HEK293 (cell line): ENCODE measurements around the gene ACSL4.

ENCODE experiments used
- GFI1B ChIP-seq: fragments of 450-650 bp; formaldehyde crosslinking; IDR thresholded peaks from 2 replicates; pipeline ENCODE4 v1.5.1; 2016; ENCODE audit warnings: missing biosample characterization, missing genetic modification characterization
- IKZF3 ChIP-seq: fragments of 450-650 bp; IDR thresholded peaks from 2 replicates; pipeline ENCODE4 v1.5.0; 2018; ENCODE audit warnings: missing biosample characterization, mild to moderate bottlenecking, missing genetic modification characterization, moderate library complexity
- KLF1 ChIP-seq: fragments of 450-650 bp; formaldehyde crosslinking; IDR thresholded peaks from 2 replicates; pipeline ENCODE4 v1.5.1; 2016; ENCODE audit warnings: missing biosample characterization, missing genetic modification characterization
- KLF10 ChIP-seq: fragments of 450-650 bp; IDR thresholded peaks from 2 replicates; pipeline ENCODE4 v1.5.1; 2018; ENCODE audit warnings: missing biosample characterization, mild to moderate bottlenecking, missing genetic modification characterization
- KLF16 ChIP-seq: fragments of 450-650 bp; formaldehyde crosslinking; IDR thresholded peaks from 2 replicates; pipeline ENCODE4 v1.5.1; 2017; ENCODE audit warnings: missing biosample characterization, missing genetic modification characterization
- PRDM1 ChIP-seq: fragments of 450-650 bp; formaldehyde crosslinking; IDR thresholded peaks from 2 replicates; pipeline ENCODE4; 2016; ENCODE audit warnings: missing biosample characterization, missing genetic modification characterization
- SALL2 ChIP-seq: fragments of 450-650 bp; formaldehyde crosslinking; IDR thresholded peaks from 2 replicates; pipeline ENCODE4 v1.5.0; 2017; ENCODE audit warnings: missing biosample characterization, mild to moderate bottlenecking, missing genetic modification characterization, borderline replicate concordance
- SCRT2 ChIP-seq: fragments of 450-650 bp; formaldehyde crosslinking; IDR thresholded peaks from 2 replicates; pipeline ENCODE4 v1.5.1; 2016; ENCODE audit warnings: missing biosample characterization, missing genetic modification characterization
- SP2 ChIP-seq: fragments of 450-650 bp; formaldehyde crosslinking; IDR thresholded peaks from 2 replicates; pipeline ENCODE4 v1.5.1; 2016; ENCODE audit warnings: missing biosample characterization, missing genetic modification characterization
- YY2 ChIP-seq: fragments of 450-650 bp; formaldehyde crosslinking; IDR thresholded peaks from 2 replicates; pipeline ENCODE4 v1.5.1; 2016; ENCODE audit warnings: missing biosample characterization, missing genetic modification characterization
- ZBTB17 ChIP-seq: fragments of 450-650 bp; formaldehyde crosslinking; IDR thresholded peaks from 2 replicates; pipeline ENCODE4 v1.5.1; 2016; ENCODE audit warnings: missing biosample characterization, missing genetic modification characterization
- ZBTB21 ChIP-seq: fragments of 450-650 bp; formaldehyde crosslinking; IDR thresholded peaks from 2 replicates; pipeline ENCODE4 v1.5.1; 2017; ENCODE audit warnings: missing biosample characterization, missing genetic modification characterization
- ZEB2 ChIP-seq: fragments of 450-650 bp; formaldehyde crosslinking; IDR thresholded peaks from 2 replicates; pipeline ENCODE4 v1.5.1; 2016; ENCODE audit warnings: missing biosample characterization, missing genetic modification characterization
- ZFHX2 ChIP-seq: fragments of 450-650 bp; formaldehyde crosslinking; conservative IDR thresholded peaks from 2 replicates; pipeline ENCODE4 v1.5.1; 2016; ENCODE audit warnings: missing biosample characterization, missing genetic modification characterization
- ZFP37 ChIP-seq: fragments of 450-650 bp; formaldehyde crosslinking; IDR thresholded peaks from 2 replicates; pipeline ENCODE4 v1.5.1; 2016; ENCODE audit warnings: missing biosample characterization, missing genetic modification characterization
- ZNF112 ChIP-seq: fragments of 450-650 bp; formaldehyde crosslinking; IDR thresholded peaks from 2 replicates; pipeline ENCODE4 v1.5.0; 2017; ENCODE audit warnings: missing biosample characterization, missing genetic modification characterization
- ZNF155 ChIP-seq: fragments of 450-650 bp; formaldehyde crosslinking; IDR thresholded peaks from 2 replicates; pipeline ENCODE4 v1.5.1; 2016; ENCODE audit warnings: missing biosample characterization, missing genetic modification characterization
- ZNF302 ChIP-seq: fragments of 450-650 bp; formaldehyde crosslinking; IDR thresholded peaks from 2 replicates; pipeline ENCODE4 v1.5.1; 2016; ENCODE audit warnings: missing biosample characterization, missing genetic modification characterization, low read depth
- ZNF335 ChIP-seq: fragments of 450-650 bp; formaldehyde crosslinking; conservative IDR thresholded peaks from 2 replicates; pipeline ENCODE4 v1.5.1; 2016; ENCODE audit warnings: missing biosample characterization, missing genetic modification characterization
- ZNF366 ChIP-seq: fragments of 450-650 bp; formaldehyde crosslinking; conservative IDR thresholded peaks from 2 replicates; pipeline ENCODE4 v1.5.1; 2016; ENCODE audit warnings: missing biosample characterization, missing genetic modification characterization
- ZNF521 ChIP-seq: fragments of 450-650 bp; formaldehyde crosslinking; IDR thresholded peaks from 2 replicates; pipeline ENCODE4 v1.5.1; 2017; ENCODE audit warnings: missing biosample characterization, mild to moderate bottlenecking, missing genetic modification characterization
- ZNF530 ChIP-seq: fragments of 450-650 bp; formaldehyde crosslinking; IDR thresholded peaks from 2 replicates; pipeline ENCODE4 v1.5.1; 2016; ENCODE audit warnings: low read depth, missing biosample characterization, missing genetic modification characterization
- ZNF558 ChIP-seq: fragments of 450-650 bp; formaldehyde crosslinking; IDR thresholded peaks from 2 replicates; pipeline ENCODE4 v1.5.1; 2016; ENCODE audit warnings: missing biosample characterization, missing genetic modification characterization
- ZNF596 ChIP-seq: fragments of 450-650 bp; IDR thresholded peaks from 2 replicates; pipeline ENCODE4 v1.5.0; 2018; ENCODE audit warnings: missing biosample characterization, mild to moderate bottlenecking, missing genetic modification characterization, moderate library complexity
- ZNF645 ChIP-seq: fragments of 450-650 bp; formaldehyde crosslinking; IDR thresholded peaks from 2 replicates; pipeline ENCODE4; 2016; ENCODE audit warnings: missing biosample characterization, missing genetic modification characterization
- ZNF664 ChIP-seq: fragments of 450-650 bp; formaldehyde crosslinking; IDR thresholded peaks from 2 replicates; pipeline ENCODE4 v1.5.1; 2016; ENCODE audit warnings: missing biosample characterization, missing genetic modification characterization
- ZNF830 ChIP-seq: fragments of 450-650 bp; IDR thresholded peaks from 2 replicates; pipeline ENCODE4 v1.5.0; 2018; ENCODE audit warnings: missing biosample characterization, missing genetic modification characterization, low read depth, mild to moderate bottlenecking, moderate library complexity
- ZNF837 ChIP-seq: fragments of 450-650 bp; formaldehyde crosslinking; IDR thresholded peaks from 2 replicates; pipeline ENCODE4 v1.5.1; 2016; ENCODE audit warnings: missing biosample characterization, missing genetic modification characterization
- ZSCAN16 ChIP-seq: fragments of 450-650 bp; formaldehyde crosslinking; IDR thresholded peaks from 2 replicates; pipeline ENCODE4 v1.5.1; 2016; ENCODE audit warnings: missing biosample characterization, missing genetic modification characterization
- ZXDB ChIP-seq: fragments of 450-650 bp; formaldehyde crosslinking; IDR thresholded peaks from 2 replicates; pipeline ENCODE4 v1.5.1; 2016; ENCODE audit warnings: missing biosample characterization, missing genetic modification characterization
- TF ChIP-seq, protein P1 (sequence below): fragments of 450-650 bp; IDR thresholded peaks from 2 replicates; pipeline ENCODE4 v1.5.1; 2018; ENCODE audit warnings: missing biosample characterization, mild to moderate bottlenecking, missing genetic modification characterization
- TF ChIP-seq, protein P2 (sequence below): fragments of 450-650 bp; formaldehyde crosslinking; conservative IDR thresholded peaks from 2 replicates; pipeline ENCODE4 v1.5.1; 2016; ENCODE audit warnings: low read depth, missing biosample characterization, missing genetic modification characterization
- TF ChIP-seq, protein P3 (sequence below): fragments of 450-650 bp; formaldehyde crosslinking; IDR thresholded peaks from 2 replicates; pipeline ENCODE4 v1.5.1; 2016; ENCODE audit warnings: missing biosample characterization, missing genetic modification characterization, borderline replicate concordance

The ACSL4 gene

GRCh38 chrX:109732017-109732801, 848 bp downstream of the ACSL4 start (continued):
- TF ChIP-seq ZNF645 (no peak), ZXDB (tag by site-specific recombination) (no peak), SALL2 (tag by site-specific recombination) (no peak), ZSCAN16 (no peak), ZFHX2 (tag by site-specific recombination) (no peak), ZNF366 (tag by site-specific recombination) (0 out of 2 replicates have a peak, but pooled peaks have one; percentile 36), ZBTB21 (tag by site-specific recombination) (no peak), ZEB2 (no peak), ZNF112 (tag by site-specific recombination) (no peak), ZFP37 (no peak), SCRT2 (tag by site-specific recombination) (no peak), ZNF335 (tag by site-specific recombination) (peak; percentile 68), YY2 (tag by site-specific recombination) (no peak), ZNF830 (no peak), ZNF521 (tag by site-specific recombination) (no peak), PRDM1 (tag by site-specific recombination) (no peak), ZNF664 (no peak), ZNF302 (tag by site-specific recombination) (no peak), KLF10 (tag by site-specific recombination) (0 out of 2 replicates have a peak, but pooled peaks have one; percentile 16), KLF16 (no peak), ZNF558 (no peak), KLF1 (tag by site-specific recombination) (no peak), ZBTB17 (tag by site-specific recombination) (0 out of 2 replicates have a peak, but pooled peaks have one; percentile 18), ZNF155 (no peak), GFI1B (tag by site-specific recombination) (no peak), ZNF596 (tag by site-specific recombination) (peak; percentile 5; the same call in 1 of the 2 replicates), IKZF3 (tag by site-specific recombination) (no peak), ZNF530 (tag by site-specific recombination) (no peak), SP2 (peak; percentile 35; the same call in 1 of the 2 replicates), ZNF837 (no peak)
- TF ChIP-seq, protein P1, sequence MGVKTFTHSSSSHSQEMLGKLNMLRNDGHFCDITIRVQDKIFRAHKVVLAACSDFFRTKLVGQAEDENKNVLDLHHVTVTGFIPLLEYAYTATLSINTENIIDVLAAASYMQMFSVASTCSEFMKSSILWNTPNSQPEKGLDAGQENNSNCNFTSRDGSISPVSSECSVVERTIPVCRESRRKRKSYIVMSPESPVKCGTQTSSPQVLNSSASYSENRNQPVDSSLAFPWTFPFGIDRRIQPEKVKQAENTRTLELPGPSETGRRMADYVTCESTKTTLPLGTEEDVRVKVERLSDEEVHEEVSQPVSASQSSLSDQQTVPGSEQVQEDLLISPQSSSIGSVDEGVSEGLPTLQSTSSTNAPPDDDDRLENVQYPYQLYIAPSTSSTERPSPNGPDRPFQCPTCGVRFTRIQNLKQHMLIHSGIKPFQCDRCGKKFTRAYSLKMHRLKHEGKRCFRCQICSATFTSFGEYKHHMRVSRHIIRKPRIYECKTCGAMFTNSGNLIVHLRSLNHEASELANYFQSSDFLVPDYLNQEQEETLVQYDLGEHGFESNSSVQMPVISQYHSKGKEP (tag by site-specific recombination), result no peak
- TF ChIP-seq, protein P2, sequence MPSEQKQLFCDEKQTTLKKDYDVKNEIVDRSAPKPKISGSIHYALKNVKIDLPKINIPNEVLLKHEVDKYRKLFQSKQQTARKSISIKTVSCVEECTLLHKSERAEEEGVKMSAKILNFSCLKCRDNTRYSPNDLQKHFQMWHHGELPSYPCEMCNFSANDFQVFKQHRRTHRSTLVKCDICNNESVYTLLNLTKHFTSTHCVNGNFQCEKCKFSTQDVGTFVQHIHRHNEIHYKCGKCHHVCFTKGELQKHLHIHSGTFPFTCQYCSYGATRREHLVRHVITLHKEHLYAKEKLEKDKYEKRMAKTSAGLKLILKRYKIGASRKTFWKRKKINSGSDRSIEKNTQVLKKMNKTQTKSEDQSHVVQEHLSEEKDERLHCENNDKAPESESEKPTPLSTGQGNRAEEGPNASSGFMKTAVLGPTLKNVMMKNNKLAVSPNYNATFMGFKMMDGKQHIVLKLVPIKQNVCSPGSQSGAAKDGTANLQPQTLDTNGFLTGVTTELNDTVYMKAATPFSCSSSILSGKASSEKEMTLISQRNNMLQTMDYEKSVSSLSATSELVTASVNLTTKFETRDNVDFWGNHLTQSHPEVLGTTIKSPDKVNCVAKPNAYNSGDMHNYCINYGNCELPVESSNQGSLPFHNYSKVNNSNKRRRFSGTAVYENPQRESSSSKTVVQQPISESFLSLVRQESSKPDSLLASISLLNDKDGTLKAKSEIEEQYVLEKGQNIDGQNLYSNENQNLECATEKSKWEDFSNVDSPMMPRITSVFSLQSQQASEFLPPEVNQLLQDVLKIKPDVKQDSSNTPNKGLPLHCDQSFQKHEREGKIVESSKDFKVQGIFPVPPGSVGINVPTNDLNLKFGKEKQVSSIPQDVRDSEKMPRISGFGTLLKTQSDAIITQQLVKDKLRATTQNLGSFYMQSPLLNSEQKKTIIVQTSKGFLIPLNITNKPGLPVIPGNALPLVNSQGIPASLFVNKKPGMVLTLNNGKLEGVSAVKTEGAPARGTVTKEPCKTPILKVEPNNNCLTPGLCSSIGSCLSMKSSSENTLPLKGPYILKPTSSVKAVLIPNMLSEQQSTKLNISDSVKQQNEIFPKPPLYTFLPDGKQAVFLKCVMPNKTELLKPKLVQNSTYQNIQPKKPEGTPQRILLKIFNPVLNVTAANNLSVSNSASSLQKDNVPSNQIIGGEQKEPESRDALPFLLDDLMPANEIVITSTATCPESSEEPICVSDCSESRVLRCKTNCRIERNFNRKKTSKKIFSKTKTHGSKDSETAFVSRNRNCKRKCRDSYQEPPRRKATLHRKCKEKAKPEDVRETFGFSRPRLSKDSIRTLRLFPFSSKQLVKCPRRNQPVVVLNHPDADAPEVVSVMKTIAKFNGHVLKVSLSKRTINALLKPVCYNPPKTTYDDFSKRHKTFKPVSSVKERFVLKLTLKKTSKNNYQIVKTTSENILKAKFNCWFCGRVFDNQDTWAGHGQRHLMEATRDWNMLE (tag by site-specific recombination), result no peak
- TF ChIP-seq, protein P3, sequence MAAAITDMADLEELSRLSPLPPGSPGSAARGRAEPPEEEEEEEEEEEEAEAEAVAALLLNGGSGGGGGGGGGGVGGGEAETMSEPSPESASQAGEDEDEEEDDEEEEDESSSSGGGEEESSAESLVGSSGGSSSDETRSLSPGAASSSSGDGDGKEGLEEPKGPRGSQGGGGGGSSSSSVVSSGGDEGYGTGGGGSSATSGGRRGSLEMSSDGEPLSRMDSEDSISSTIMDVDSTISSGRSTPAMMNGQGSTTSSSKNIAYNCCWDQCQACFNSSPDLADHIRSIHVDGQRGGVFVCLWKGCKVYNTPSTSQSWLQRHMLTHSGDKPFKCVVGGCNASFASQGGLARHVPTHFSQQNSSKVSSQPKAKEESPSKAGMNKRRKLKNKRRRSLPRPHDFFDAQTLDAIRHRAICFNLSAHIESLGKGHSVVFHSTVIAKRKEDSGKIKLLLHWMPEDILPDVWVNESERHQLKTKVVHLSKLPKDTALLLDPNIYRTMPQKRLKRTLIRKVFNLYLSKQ (tag by site-specific recombination), result no peak
